K562 (cell line): ENCODE measurements around the gene SCIN. TPM values are rescaled to one million over a fixed set of nuclear protein-coding genes. Genes with fewer than 3 reads are reported as not detected.
A peak's percentile ranks its signal among the peaks of the same experiment; 100 is the strongest.

Source experiments
- KLF16 ChIP-seq: IDR thresholded peaks from 2 replicates; pipeline ENCODE4 v1.6.1; 2016; ENCODE audit warnings: antibody characterized with exemption
- NR4A1 ChIP-seq, 2 experiments: fragments of 250-450 bp in 1 of 2; fragments of 450-650 bp in 1 of 2; sonication (Bioruptor Pico) in 1 of 2; IDR thresholded peaks; 2 replicates each; pipeline versions ENCODE4 v1.4.0 to v1.6.1; 2016 to 2020; ENCODE audit warnings: mild to moderate bottlenecking in 2 of 2, missing compliant biosample characterization in 1 of 2, missing genetic modification characterization in 1 of 2, moderate library complexity in 1 of 2
- PHB ChIP-seq: fragments of 250-450 bp; sonication (Bioruptor Pico); IDR thresholded peaks from 2 replicates; pipeline ENCODE4 v1.5.0; 2021
- polyA plus RNA-seq, 8 experiments: library from polyadenylated mRNA; depleted of rRNA in 4 of 8; stranded (reverse) in 5 of 8; unstranded in 3 of 8; fragments of >200 nt; fragmentation: Nextera tagmentation in 2 of 8; fragmentation: Illumina TruSeq in 1 of 8; extraction: Ambion mirVana in 2 of 8; extraction: Trizol in 1 of 8; gene quantifications; 2 replicates each; pipeline versions ENCODE4 v1.2.1 to v1.2.3, GENCODE V29; 2011 to 2014; ENCODE audit warnings: inconsistent platforms in 1 of 8, missing spikeins in 1 of 8
- total RNA-seq, 7 experiments: library from RNA; depleted of rRNA in 6 of 7; stranded (reverse); fragments of >200 nt in 6 of 7; fragmentation: Illumina TruSeq in 2 of 7; extraction: Trizol in 2 of 7; gene quantifications; 2 replicates each; pipeline versions ENCODE4 v1.2.1 to v1.2.3, GENCODE V29; 2011 to 2021; ENCODE audit warnings: low replicate concordance in 1 of 7
- TF ChIP-seq, protein P1 (sequence below): fragments of 250-450 bp; sonication (Bioruptor Pico); IDR thresholded peaks from 2 replicates; pipeline ENCODE4 v1.4.0; 2020; ENCODE audit warnings: borderline replicate concordance
- TF ChIP-seq, protein P2 (sequence below), 3 experiments: fragments of 200-800 bp in 1 of 3; fragments of 250-450 bp in 1 of 3; fragments of 450-650 bp in 1 of 3; sonication (Bioruptor Pico) in 1 of 3; sonication (Bioruptor generic) in 1 of 3; formaldehyde crosslinking in 1 of 3; IDR thresholded peaks; 2 replicates each; pipeline versions ENCODE4 v1.6.1 to v1.8.0; 2016 to 2022; ENCODE audit warnings: mild to moderate bottlenecking in 2 of 3, missing genetic modification characterization in 2 of 3, missing compliant biosample characterization in 1 of 3, moderate library complexity in 1 of 3
- TF ChIP-seq, protein P3 (sequence below): sonication (generic); formaldehyde crosslinking; IDR thresholded peaks from 2 replicates; pipeline ENCODE4 v1.8.0; 2022; ENCODE audit warnings: mild to moderate bottlenecking, missing genetic modification reagents
- TF ChIP-seq, protein P4 (sequence below): fragments of 200-800 bp; sonication (Bioruptor generic); IDR thresholded peaks from 2 replicates; pipeline ENCODE4 v1.6.1; 2017; ENCODE audit warnings: missing genetic modification characterization, missing compliant biosample characterization
- TF ChIP-seq, protein P5 (sequence below), 2 experiments: fragments of 150-350 bp in 1 of 2; IDR thresholded peaks; 2 replicates each; pipeline ENCODE4 v1.6.1; 2012 to 2016; ENCODE audit warnings: low read depth in 2 of 2, low read length in 2 of 2, mild to moderate bottlenecking in 1 of 2, moderate library complexity in 1 of 2
- TF ChIP-seq, protein P6 (sequence below): sonication (generic); formaldehyde crosslinking; IDR thresholded peaks from 2 replicates; pipeline ENCODE4 v1.9.0; 2022; ENCODE audit warnings: mild to moderate bottlenecking, missing genetic modification reagents
- TF ChIP-seq, protein P7 (sequence below), 2 experiments: fragments of 450-650 bp in 1 of 2; IDR thresholded peaks; 2 replicates each; pipeline ENCODE4 v1.6.1; 2011 to 2017; ENCODE audit warnings: low read depth in 2 of 2, antibody characterized with exemption in 1 of 2, borderline replicate concordance in 1 of 2, low read length in 1 of 2, mild to moderate bottlenecking in 1 of 2, mixed read lengths in 1 of 2; ENCODE audit not compliant: control insufficient read depth in 1 of 2

The SCIN gene
- total and polyA plus RNA-seq, 9 of the 15 experiments (the other 6 are each of a cell fraction or from before 2014, with no cell fraction given): 0.67 to 18.2 (median 10.6) TPM

DNA sequence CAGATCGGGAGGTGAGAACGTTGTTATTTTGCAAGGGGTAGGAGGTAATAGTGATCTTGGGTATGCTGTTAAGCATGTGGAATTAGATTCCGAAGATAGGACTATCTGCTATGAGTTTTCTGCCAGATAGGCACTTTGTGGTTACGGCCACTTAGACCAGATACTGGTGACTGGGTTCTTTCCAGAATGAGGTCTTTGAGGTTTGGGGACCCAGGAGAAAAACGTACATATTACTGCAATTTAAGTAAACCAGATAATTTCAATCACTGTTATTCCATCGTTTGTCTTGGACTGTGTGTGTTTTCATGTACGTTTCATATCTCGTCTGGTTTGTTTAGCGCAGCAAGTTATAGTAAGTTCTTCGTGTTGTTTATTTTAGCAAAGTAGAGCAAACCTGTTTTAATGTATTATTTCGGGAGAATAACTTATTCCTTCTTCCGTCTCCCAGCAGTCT lies 117.2 kb downstream of the SCIN start (continued):
- TF ChIP-seq, protein P1, sequence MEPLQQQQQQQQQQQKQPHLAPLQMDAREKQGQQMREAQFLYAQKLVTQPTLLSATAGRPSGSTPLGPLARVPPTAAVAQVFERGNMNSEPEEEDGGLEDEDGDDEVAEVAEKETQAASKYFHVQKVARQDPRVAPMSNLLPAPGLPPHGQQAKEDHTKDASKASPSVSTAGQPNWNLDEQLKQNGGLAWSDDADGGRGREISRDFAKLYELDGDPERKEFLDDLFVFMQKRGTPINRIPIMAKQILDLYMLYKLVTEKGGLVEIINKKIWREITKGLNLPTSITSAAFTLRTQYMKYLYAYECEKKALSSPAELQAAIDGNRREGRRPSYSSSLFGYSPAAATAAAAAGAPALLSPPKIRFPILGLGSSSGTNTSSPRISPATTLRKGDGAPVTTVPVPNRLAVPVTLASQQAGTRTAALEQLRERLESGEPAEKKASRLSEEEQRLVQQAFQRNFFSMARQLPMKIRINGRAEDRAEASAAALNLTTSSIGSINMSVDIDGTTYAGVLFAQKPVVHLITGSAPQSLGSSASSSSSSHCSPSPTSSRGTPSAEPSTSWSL: no peak
- no peak for TF ChIP-seq KLF16
- TF ChIP-seq NR4A1 (CRISPR knock-in tag; IDR thresholded peaks at IDR 0.05): no peak
- TF ChIP-seq NR4A1 (tag; IDR thresholded peaks at IDR 0.05): no peak
- TF ChIP-seq, protein P2, sequence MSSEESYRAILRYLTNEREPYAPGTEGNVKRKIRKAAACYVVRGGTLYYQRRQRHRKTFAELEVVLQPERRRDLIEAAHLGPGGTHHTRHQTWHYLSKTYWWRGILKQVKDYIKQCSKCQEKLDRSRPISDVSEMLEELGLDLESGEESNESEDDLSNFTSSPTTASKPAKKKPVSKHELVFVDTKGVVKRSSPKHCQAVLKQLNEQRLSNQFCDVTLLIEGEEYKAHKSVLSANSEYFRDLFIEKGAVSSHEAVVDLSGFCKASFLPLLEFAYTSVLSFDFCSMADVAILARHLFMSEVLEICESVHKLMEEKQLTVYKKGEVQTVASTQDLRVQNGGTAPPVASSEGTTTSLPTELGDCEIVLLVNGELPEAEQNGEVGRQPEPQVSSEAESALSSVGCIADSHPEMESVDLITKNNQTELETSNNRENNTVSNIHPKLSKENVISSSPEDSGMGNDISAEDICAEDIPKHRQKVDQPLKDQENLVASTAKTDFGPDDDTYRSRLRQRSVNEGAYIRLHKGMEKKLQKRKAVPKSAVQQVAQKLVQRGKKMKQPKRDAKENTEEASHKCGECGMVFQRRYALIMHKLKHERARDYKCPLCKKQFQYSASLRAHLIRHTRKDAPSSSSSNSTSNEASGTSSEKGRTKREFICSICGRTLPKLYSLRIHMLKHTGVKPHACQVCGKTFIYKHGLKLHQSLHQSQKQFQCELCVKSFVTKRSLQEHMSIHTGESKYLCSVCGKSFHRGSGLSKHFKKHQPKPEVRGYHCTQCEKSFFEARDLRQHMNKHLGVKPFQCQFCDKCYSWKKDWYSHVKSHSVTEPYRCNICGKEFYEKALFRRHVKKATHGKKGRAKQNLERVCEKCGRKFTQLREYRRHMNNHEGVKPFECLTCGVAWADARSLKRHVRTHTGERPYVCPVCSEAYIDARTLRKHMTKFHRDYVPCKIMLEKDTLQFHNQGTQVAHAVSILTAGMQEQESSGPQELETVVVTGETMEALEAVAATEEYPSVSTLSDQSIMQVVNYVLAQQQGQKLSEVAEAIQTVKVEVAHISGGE (CRISPR knock-in tag; IDR thresholded peaks at IDR 0.05): no peak
- peak; percentile 77; the same call in 1 of the 2 replicates for TF ChIP-seq PHB (CRISPR knock-in tag)
- TF ChIP-seq, protein P3, sequence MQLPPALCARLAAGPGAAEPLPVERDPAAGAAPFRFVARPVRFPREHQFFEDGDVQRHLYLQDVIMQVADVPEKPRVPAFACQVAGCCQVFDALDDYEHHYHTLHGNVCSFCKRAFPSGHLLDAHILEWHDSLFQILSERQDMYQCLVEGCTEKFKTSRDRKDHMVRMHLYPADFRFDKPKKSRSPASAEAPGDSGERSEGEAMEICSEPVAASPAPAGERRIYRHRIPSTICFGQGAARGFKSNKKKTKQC (CRISPR knock-in tag): no peak
- TF ChIP-seq, protein P4, sequence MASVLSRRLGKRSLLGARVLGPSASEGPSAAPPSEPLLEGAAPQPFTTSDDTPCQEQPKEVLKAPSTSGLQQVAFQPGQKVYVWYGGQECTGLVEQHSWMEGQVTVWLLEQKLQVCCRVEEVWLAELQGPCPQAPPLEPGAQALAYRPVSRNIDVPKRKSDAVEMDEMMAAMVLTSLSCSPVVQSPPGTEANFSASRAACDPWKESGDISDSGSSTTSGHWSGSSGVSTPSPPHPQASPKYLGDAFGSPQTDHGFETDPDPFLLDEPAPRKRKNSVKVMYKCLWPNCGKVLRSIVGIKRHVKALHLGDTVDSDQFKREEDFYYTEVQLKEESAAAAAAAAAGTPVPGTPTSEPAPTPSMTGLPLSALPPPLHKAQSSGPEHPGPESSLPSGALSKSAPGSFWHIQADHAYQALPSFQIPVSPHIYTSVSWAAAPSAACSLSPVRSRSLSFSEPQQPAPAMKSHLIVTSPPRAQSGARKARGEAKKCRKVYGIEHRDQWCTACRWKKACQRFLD: no peak
- TF ChIP-seq, protein P5, sequence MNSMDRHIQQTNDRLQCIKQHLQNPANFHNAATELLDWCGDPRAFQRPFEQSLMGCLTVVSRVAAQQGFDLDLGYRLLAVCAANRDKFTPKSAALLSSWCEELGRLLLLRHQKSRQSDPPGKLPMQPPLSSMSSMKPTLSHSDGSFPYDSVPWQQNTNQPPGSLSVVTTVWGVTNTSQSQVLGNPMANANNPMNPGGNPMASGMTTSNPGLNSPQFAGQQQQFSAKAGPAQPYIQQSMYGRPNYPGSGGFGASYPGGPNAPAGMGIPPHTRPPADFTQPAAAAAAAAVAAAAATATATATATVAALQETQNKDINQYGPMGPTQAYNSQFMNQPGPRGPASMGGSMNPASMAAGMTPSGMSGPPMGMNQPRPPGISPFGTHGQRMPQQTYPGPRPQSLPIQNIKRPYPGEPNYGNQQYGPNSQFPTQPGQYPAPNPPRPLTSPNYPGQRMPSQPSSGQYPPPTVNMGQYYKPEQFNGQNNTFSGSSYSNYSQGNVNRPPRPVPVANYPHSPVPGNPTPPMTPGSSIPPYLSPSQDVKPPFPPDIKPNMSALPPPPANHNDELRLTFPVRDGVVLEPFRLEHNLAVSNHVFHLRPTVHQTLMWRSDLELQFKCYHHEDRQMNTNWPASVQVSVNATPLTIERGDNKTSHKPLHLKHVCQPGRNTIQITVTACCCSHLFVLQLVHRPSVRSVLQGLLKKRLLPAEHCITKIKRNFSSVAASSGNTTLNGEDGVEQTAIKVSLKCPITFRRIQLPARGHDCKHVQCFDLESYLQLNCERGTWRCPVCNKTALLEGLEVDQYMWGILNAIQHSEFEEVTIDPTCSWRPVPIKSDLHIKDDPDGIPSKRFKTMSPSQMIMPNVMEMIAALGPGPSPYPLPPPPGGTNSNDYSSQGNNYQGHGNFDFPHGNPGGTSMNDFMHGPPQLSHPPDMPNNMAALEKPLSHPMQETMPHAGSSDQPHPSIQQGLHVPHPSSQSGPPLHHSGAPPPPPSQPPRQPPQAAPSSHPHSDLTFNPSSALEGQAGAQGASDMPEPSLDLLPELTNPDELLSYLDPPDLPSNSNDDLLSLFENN (IDR thresholded peaks at IDR 0.05; ENCODE audit: low read depth in 2 of 2, low read length in 2 of 2): no peak
- TF ChIP-seq, protein P6, sequence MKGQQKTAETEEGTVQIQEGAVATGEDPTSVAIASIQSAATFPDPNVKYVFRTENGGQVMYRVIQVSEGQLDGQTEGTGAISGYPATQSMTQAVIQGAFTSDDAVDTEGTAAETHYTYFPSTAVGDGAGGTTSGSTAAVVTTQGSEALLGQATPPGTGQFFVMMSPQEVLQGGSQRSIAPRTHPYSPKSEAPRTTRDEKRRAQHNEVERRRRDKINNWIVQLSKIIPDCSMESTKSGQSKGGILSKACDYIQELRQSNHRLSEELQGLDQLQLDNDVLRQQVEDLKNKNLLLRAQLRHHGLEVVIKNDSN (CRISPR knock-in tag): no peak
- TF ChIP-seq, protein P7, sequence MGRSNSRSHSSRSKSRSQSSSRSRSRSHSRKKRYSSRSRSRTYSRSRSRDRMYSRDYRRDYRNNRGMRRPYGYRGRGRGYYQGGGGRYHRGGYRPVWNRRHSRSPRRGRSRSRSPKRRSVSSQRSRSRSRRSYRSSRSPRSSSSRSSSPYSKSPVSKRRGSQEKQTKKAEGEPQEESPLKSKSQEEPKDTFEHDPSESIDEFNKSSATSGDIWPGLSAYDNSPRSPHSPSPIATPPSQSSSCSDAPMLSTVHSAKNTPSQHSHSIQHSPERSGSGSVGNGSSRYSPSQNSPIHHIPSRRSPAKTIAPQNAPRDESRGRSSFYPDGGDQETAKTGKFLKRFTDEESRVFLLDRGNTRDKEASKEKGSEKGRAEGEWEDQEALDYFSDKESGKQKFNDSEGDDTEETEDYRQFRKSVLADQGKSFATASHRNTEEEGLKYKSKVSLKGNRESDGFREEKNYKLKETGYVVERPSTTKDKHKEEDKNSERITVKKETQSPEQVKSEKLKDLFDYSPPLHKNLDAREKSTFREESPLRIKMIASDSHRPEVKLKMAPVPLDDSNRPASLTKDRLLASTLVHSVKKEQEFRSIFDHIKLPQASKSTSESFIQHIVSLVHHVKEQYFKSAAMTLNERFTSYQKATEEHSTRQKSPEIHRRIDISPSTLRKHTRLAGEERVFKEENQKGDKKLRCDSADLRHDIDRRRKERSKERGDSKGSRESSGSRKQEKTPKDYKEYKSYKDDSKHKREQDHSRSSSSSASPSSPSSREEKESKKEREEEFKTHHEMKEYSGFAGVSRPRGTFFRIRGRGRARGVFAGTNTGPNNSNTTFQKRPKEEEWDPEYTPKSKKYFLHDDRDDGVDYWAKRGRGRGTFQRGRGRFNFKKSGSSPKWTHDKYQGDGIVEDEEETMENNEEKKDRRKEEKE (IDR thresholded peaks at IDR 0.05; ENCODE audit: borderline replicate concordance in 1 of 2, control insufficient read depth in 1 of 2, low read depth in 2 of 2, low read length in 1 of 2): peak in 1 of 2 experiments; percentile 91; a peak in 1 of 4 replicates
